ENCODE measurements around the gene MAGI1. TPM values are rescaled to one million over a fixed set of nuclear protein-coding genes. Genes with fewer than 3 reads are reported as not detected.

Gene MAGI1
- total RNA-seq, 1 experiment from 2014 or later, result 38.6 TPM

DNA sequence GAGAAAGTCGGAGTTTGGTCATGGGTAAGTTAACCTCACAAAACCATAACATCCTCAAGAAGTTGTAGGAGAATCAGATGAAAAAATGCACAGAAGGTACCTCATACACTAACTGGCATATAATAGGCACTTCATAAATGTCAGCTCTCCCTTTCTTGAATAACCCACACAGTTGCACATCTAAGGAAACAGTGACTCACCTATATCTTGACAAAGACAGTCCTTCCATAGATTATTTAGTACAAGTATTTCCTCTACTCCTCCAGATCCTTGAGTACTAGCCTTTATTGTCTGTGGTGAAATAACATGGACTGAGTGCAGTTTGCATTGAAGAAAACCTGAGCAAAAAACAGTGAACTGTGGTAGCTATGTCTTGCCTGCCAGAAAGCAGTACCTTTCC, 46.6 kb downstream of the MAGI1 start:
- H4K20me1 ChIP-seq (ENCODE audit: insufficient read depth), result no peaks in the 10 kb centered on the region
- H3K4me2 ChIP-seq (ENCODE audit: low read length), result peak overlapping the region; percentile 13; the same call in 1 of the 2 replicates
- H3K4me3 ChIP-seq (replicated peaks in 1 of 2; ENCODE audit: low read depth in 1 of 2, low read length in 2 of 2), result no peak overlapping the region
- no peaks in the 10 kb centered on the region for H3K36me3 ChIP-seq (ENCODE audit: control insufficient read depth in 1 of 2, insufficient read depth in 2 of 2, low read length in 2 of 2)
- no peak for ATAC-seq
- RAD21 ChIA-PET (ENCODE audit: low non-redundant PET in 1 of 2, low total read pairs in 2 of 2, uncharacterized antibody in 2 of 2, unreplicated experiment in 2 of 2), result no interaction called here
- H3K79me2 ChIP-seq (ENCODE audit: insufficient read depth, low read length), result peaks cover 6% of the 10 kb centered on the region; the same call in 1 of the 2 replicates
- no peak overlapping the region for H3K27ac ChIP-seq (ENCODE audit: low read depth, low read length)
- POLR2A ChIA-PET, result no interaction called here
- H3K9ac ChIP-seq (ENCODE audit: low read length), result no peak overlapping the region
- H3K27me3 ChIP-seq (ENCODE audit: insufficient read depth, low read length), result no peaks in the 10 kb centered on the region
- no peaks in the 10 kb centered on the region for H3K9me2 ChIP-seq (ENCODE audit: insufficient read depth)
- intact Hi-C loops (cut with micrococcal nuclease), result no loop called here
- H3K9me3 ChIP-seq (ENCODE audit: control insufficient read depth in 1 of 2, insufficient read depth in 1 of 2, low read depth in 1 of 2, low read length in 2 of 2), result no peaks in the 10 kb centered on the region
- no TSS peak for BruUV-seq (replicated peaks)
- no peak overlapping the region for H2AFZ ChIP-seq (ENCODE audit: low read depth, low read length, poor library complexity, severe bottlenecking)
- DNase-seq (ENCODE audit: low read depth, low spot score), result no peak
- CTCF ChIA-PET, result no interaction called here
- TF ChIP-seq, protein P1, sequence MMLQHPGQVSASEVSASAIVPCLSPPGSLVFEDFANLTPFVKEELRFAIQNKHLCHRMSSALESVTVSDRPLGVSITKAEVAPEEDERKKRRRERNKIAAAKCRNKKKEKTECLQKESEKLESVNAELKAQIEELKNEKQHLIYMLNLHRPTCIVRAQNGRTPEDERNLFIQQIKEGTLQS (IDR thresholded peaks at IDR 0.05), result no peak
- TF ChIP-seq EZH2 (IDR thresholded peaks at IDR 0.05), result no peak
- no peak for TF ChIP-seq EZH2phosphoT487 (IDR thresholded peaks at IDR 0.05; ENCODE audit: borderline replicate concordance)
- TF ChIP-seq SP1 (IDR thresholded peaks at IDR 0.05; ENCODE audit: low read depth), result no peak
- no peak for TF ChIP-seq FOSL1 (IDR thresholded peaks at IDR 0.05; ENCODE audit: low read depth)
- TF ChIP-seq, protein P2, sequence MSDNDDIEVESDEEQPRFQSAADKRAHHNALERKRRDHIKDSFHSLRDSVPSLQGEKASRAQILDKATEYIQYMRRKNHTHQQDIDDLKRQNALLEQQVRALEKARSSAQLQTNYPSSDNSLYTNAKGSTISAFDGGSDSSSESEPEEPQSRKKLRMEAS (IDR thresholded peaks at IDR 0.05), result no peak
- peaks cover 27 to 37% of the 10 kb centered on the region in 2 experiments for H3K4me1 ChIP-seq (ENCODE audit: control insufficient read depth in 1 of 2, insufficient read depth in 2 of 2, low read length in 2 of 2)

DNA sequence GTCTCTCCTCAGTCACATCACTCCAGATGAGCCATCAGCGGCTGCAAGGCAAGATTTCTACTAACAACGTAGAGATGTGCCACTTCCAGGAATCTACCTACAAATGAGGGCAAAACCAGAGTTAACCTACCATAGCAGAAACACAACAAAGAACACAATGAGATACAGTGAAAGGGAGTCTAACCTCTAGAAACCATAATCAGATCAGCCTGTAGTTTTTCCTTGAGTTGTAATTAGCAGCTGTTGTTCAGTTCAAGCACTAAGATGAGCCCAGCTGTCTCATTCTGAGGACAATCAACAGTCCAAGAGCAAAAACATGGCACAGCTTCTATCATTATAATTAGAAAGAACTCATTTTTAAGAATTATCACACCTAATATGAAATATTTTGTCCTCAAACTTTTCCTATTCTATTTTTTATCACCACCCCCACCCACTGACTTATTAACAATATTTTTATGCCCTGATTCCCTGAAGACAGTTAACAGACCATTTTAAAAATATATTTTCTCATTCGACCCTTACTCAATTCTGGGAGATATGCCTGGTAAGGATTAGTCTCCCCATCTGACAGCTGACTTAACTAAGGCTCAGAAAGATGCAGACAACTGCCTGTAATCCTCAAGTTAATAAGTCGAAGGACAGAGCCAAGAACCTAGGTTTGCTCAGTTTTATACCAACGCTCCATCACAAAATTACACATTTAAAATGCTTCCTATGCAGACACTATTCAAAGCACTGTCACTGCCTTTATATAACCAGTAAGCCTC, 50.1 kb downstream of the MAGI1 start:
- no peak for TF ChIP-seq RAD21 (IDR thresholded peaks at IDR 0.05; ENCODE audit: low read depth)
- ATAC-seq (no peak), DNase-seq (ENCODE audit: low read depth, low spot score) (no peak)
- Histone ChIP-seq H3K4me2 (ENCODE audit: low read length) (no peak overlapping the region), H3K9me3 (ENCODE audit: control insufficient read depth in 1 of 2, insufficient read depth in 1 of 2, low read depth in 1 of 2, low read length in 2 of 2) (no peaks in the 10 kb centered on the region), H3K9ac (ENCODE audit: low read length) (no peak overlapping the region), H3K27ac (ENCODE audit: low read depth, low read length) (no peak overlapping the region), H3K36me3 (ENCODE audit: control insufficient read depth in 1 of 2, insufficient read depth in 2 of 2, low read length in 2 of 2) (no peaks in the 10 kb centered on the region), H3K79me2 (ENCODE audit: insufficient read depth, low read length) (no peaks in the 10 kb centered on the region), H2AFZ (ENCODE audit: low read depth, low read length, poor library complexity, severe bottlenecking) (no peak overlapping the region), H3K4me3 (replicated peaks in 1 of 2; ENCODE audit: low read depth in 1 of 2, low read length in 2 of 2) (no peak overlapping the region), H3K9me2 (ENCODE audit: insufficient read depth) (no peaks in the 10 kb centered on the region), H3K27me3 (ENCODE audit: insufficient read depth, low read length) (no peaks in the 10 kb centered on the region), H3K4me1 (ENCODE audit: control insufficient read depth in 1 of 2, insufficient read depth in 2 of 2, low read length in 2 of 2) (peaks cover 0 to 9% of the 10 kb centered on the region in 2 experiments; a peak in 1 of 4 replicates), H4K20me1 (ENCODE audit: insufficient read depth) (no peaks in the 10 kb centered on the region)
- RAD21 ChIA-PET (ENCODE audit: low non-redundant PET in 1 of 2, low total read pairs in 2 of 2, uncharacterized antibody in 2 of 2, unreplicated experiment in 2 of 2), result no interaction called here
- POLR2A ChIA-PET, result no interaction called here
- intact Hi-C loops (cut with micrococcal nuclease), result no loop called here
- CTCF ChIA-PET, result no interaction called here
- no TSS peak for BruUV-seq (replicated peaks)
